Activated gamma-delta T cell treated with Interleukin-2 at 50 U/mL for 16 hours (primary cell): ENCODE data around the gene ROCK1.
"Not testable (repeated sequence)": the region's sequence is repeated elsewhere in the genome, so short reads cannot be mapped to it uniquely, and the experiment has no call there.

ENCODE experiments used
- DNase-seq: peaks from one replicate; pipeline ENCODE4 v3.0.0-alpha.2; 2020

The ROCK1 gene

GRCh38 chr18:21049306-21049705, 62.3 kb downstream of the ROCK1 start:
- no peak for DNase-seq

- DNase-seq: no peak
Measured at GRCh38 chr18:21047126-21047525, 64.5 kb downstream of the ROCK1 start.

GRCh38 chr18:21040466-21040865, 71.1 kb downstream of the ROCK1 start:
- DNase-seq: no peak

- DNase-seq: no peak
Measured at GRCh38 chr18:21038201-21038600, 73.4 kb downstream of the ROCK1 start.

GRCh38 chr18:21031845-21032244, 79.8 kb downstream of the ROCK1 start:
- no peak for DNase-seq

GRCh38 chr18:21018257-21018656, 93.4 kb downstream of the ROCK1 start:
- DNase-seq: not testable (repeated sequence)

GRCh38 chr18:21012308-21012707, 99.3 kb downstream of the ROCK1 start:
- no peak for DNase-seq

GRCh38 chr18:21004726-21005125, 106.9 kb downstream of the ROCK1 start:
- DNase-seq: no peak

GRCh38 chr18:21000667-21001066, 110.9 kb downstream of the ROCK1 start:
- DNase-seq: no peak

GRCh38 chr18:20997371-20997770, 114.2 kb downstream of the ROCK1 start:
- DNase-seq: no peak

- no peak for DNase-seq
Measured at GRCh38 chr18:20996418-20996817, 115.2 kb downstream of the ROCK1 start.

- DNase-seq: no peak
Measured at GRCh38 chr18:20988726-20989125, 122.9 kb downstream of the ROCK1 start.

GRCh38 chr18:20975077-20975476, 136.5 kb downstream of the ROCK1 start:
- DNase-seq: no peak

GRCh38 chr18:20971886-20972267, 139.7 kb downstream of the ROCK1 start:
- no peak for DNase-seq

GRCh38 chr18:20966795-20967194, 144.8 kb downstream of the ROCK1 start:
- no peak for DNase-seq

GRCh38 chr18:20963027-20963426, 148.6 kb downstream of the ROCK1 start:
- no peak for DNase-seq

GRCh38 chr18:20960735-20961134, 150.9 kb downstream of the ROCK1 start:
- DNase-seq: no peak

GRCh38 chr18:20950827-20951226, 160.8 kb downstream of the ROCK1 start:
- DNase-seq: not testable (repeated sequence)
